ENCODE measurements around the gene GJA10. TPM values are rescaled to one million over a fixed set of nuclear protein-coding genes. Genes with fewer than 3 reads are reported as not detected.
"Not testable (repeated sequence)": the region's sequence is repeated elsewhere in the genome, so short reads cannot be mapped to it uniquely, and the experiment has no call there.

Gene GJA10
- polyA plus RNA-seq, 2 donors, result not detected

- WGBS, 2 donors, result 89 to 90% methylated on average over 44 of the region's 44 CpGs
- Histone ChIP-seq H3K4me1 (ENCODE audit: control insufficient read depth in 2 of 2, insufficient read depth in 2 of 2, low read length in 1 of 2) (no peaks in the 10 kb centered on the region), H3K36me3 (ENCODE audit: control insufficient read depth in 2 of 2, insufficient read depth in 2 of 2, low read length in 1 of 2) (no peaks in the 10 kb centered on the region)
Measured at GRCh38 chr6:89886378-89887120, 7.7 kb upstream of the GJA10 start.

GRCh38 chr6:89887452-89888137 lies 6.7 kb upstream of the GJA10 start:
- peaks cover 0 to 2% of the 10 kb centered on the region in 2 donors for H3K9me3 ChIP-seq (ENCODE audit: control insufficient read depth in 2 of 2, insufficient read depth in 1 of 2, low read depth in 1 of 2, low read length in 1 of 2)
- H3K4me3 ChIP-seq (ENCODE audit: low read depth in 1 of 2, low read length in 2 of 2), result no peak overlapping the region
- H3K36me3 ChIP-seq (ENCODE audit: control insufficient read depth in 2 of 2, insufficient read depth in 2 of 2, low read length in 1 of 2), result no peaks in the 10 kb centered on the region
- H3K27me3 ChIP-seq (ENCODE audit: control insufficient read depth in 1 of 2, insufficient read depth in 2 of 2, low read length in 2 of 2), result peaks cover 0 to 7% of the 10 kb centered on the region in 2 donors
- H3K27ac ChIP-seq (ENCODE audit: low read depth in 2 of 2, low read length in 1 of 2), result no peak overlapping the region
- H3K4me1 ChIP-seq (ENCODE audit: control insufficient read depth in 2 of 2, insufficient read depth in 2 of 2, low read length in 1 of 2), result no peaks in the 10 kb centered on the region
- WGBS, 2 donors, result 27 to 32% methylated on average over 39 to 43 of the region's 43 CpGs

More at GRCh38 chr6:89886378-89887120, 7.7 kb upstream of the GJA10 start:
- H3K9me3 ChIP-seq (ENCODE audit: control insufficient read depth in 2 of 2, insufficient read depth in 1 of 2, low read depth in 1 of 2, low read length in 1 of 2), result peaks cover 0 to 2% of the 10 kb centered on the region in 2 donors
- H3K27me3 ChIP-seq (ENCODE audit: control insufficient read depth in 1 of 2, insufficient read depth in 2 of 2, low read length in 2 of 2), result peaks cover 0 to 7% of the 10 kb centered on the region in 2 donors
- H3K4me3 ChIP-seq (ENCODE audit: low read depth in 1 of 2, low read length in 2 of 2), result no peak overlapping the region
- H3K27ac ChIP-seq (ENCODE audit: low read depth in 2 of 2, low read length in 1 of 2), result no peak overlapping the region

- H3K27me3 ChIP-seq (ENCODE audit: control insufficient read depth in 1 of 2, insufficient read depth in 2 of 2, low read length in 2 of 2), result peaks cover 0 to 7% of the 10 kb centered on the region in 2 donors
- H3K4me3 ChIP-seq (ENCODE audit: low read depth in 1 of 2, low read length in 2 of 2), result no peak overlapping the region
- WGBS, 2 donors, result 84 to 87% methylated on average over 6 to 7 of the region's 7 CpGs
- H3K4me1 ChIP-seq (ENCODE audit: control insufficient read depth in 2 of 2, insufficient read depth in 2 of 2, low read length in 1 of 2), result no peaks in the 10 kb centered on the region
- H3K36me3 ChIP-seq (ENCODE audit: control insufficient read depth in 2 of 2, insufficient read depth in 2 of 2, low read length in 1 of 2), result no peaks in the 10 kb centered on the region
- no peak overlapping the region for H3K27ac ChIP-seq (ENCODE audit: low read depth in 2 of 2, low read length in 1 of 2)
- peaks cover 0 to 2% of the 10 kb centered on the region in 2 donors for H3K9me3 ChIP-seq (ENCODE audit: control insufficient read depth in 2 of 2, insufficient read depth in 1 of 2, low read depth in 1 of 2, low read length in 1 of 2)
Measured at GRCh38 chr6:89888138-89888514, 6.1 kb upstream of the GJA10 start.

- H3K4me3 ChIP-seq (ENCODE audit: low read depth in 1 of 2, low read length in 2 of 2), result no peak overlapping the region
- 65 to 72% methylated on average over 3 of the region's 3 CpGs for WGBS, 2 donors
- H3K36me3 ChIP-seq (ENCODE audit: control insufficient read depth in 2 of 2, insufficient read depth in 2 of 2, low read length in 1 of 2), result no peaks in the 10 kb centered on the region
- H3K4me1 ChIP-seq (ENCODE audit: control insufficient read depth in 2 of 2, insufficient read depth in 2 of 2, low read length in 1 of 2), result no peaks in the 10 kb centered on the region
- peaks cover 0 to 2% of the 10 kb centered on the region in 2 donors for H3K9me3 ChIP-seq (ENCODE audit: control insufficient read depth in 2 of 2, insufficient read depth in 1 of 2, low read depth in 1 of 2, low read length in 1 of 2)
- H3K27me3 ChIP-seq (ENCODE audit: control insufficient read depth in 1 of 2, insufficient read depth in 2 of 2, low read length in 2 of 2), result peaks cover 0 to 7% of the 10 kb centered on the region in 2 donors
- H3K27ac ChIP-seq (ENCODE audit: low read depth in 2 of 2, low read length in 1 of 2), result no peak overlapping the region
Measured at GRCh38 chr6:89888871-89889270, 5.4 kb upstream of the GJA10 start.

GRCh38 chr6:89890845-89891528 lies 3.3 kb upstream of the GJA10 start:
- 7 to 18% methylated on average over 8 to 11 of the region's 11 CpGs for WGBS, 2 donors
- H3K9me3 ChIP-seq (ENCODE audit: control insufficient read depth in 2 of 2, insufficient read depth in 1 of 2, low read depth in 1 of 2, low read length in 1 of 2); H3K27me3 ChIP-seq (ENCODE audit: control insufficient read depth in 1 of 2, insufficient read depth in 2 of 2, low read length in 2 of 2); H3K27ac ChIP-seq (ENCODE audit: low read depth in 2 of 2, low read length in 1 of 2); H3K4me1 ChIP-seq (ENCODE audit: control insufficient read depth in 2 of 2, insufficient read depth in 2 of 2, low read length in 1 of 2); H3K36me3 ChIP-seq (ENCODE audit: control insufficient read depth in 2 of 2, insufficient read depth in 2 of 2, low read length in 1 of 2); H3K4me3 ChIP-seq (ENCODE audit: low read depth in 1 of 2, low read length in 2 of 2): not testable (repeated sequence)

GRCh38 chr6:89892577-89892976 lies 1.7 kb upstream of the GJA10 start:
- H3K9me3 ChIP-seq (ENCODE audit: control insufficient read depth in 2 of 2, insufficient read depth in 1 of 2, low read depth in 1 of 2, low read length in 1 of 2); H3K4me3 ChIP-seq (ENCODE audit: low read depth in 1 of 2, low read length in 2 of 2); H3K4me1 ChIP-seq (ENCODE audit: control insufficient read depth in 2 of 2, insufficient read depth in 2 of 2, low read length in 1 of 2); H3K27ac ChIP-seq (ENCODE audit: low read depth in 2 of 2, low read length in 1 of 2); H3K36me3 ChIP-seq (ENCODE audit: control insufficient read depth in 2 of 2, insufficient read depth in 2 of 2, low read length in 1 of 2); H3K27me3 ChIP-seq (ENCODE audit: control insufficient read depth in 1 of 2, insufficient read depth in 2 of 2, low read length in 2 of 2): not testable (repeated sequence)
- WGBS, 2 donors, result 82 to 86% methylated on average over 8 of the region's 8 CpGs

GRCh38 chr6:89895276-89895874 lies 1.1 kb downstream of the GJA10 start:
- Histone ChIP-seq H3K27ac (ENCODE audit: low read depth in 2 of 2, low read length in 1 of 2) (no peak overlapping the region), H3K36me3 (ENCODE audit: control insufficient read depth in 2 of 2, insufficient read depth in 2 of 2, low read length in 1 of 2) (no peaks in the 10 kb centered on the region), H3K4me1 (ENCODE audit: control insufficient read depth in 2 of 2, insufficient read depth in 2 of 2, low read length in 1 of 2) (no peaks in the 10 kb centered on the region), H3K9me3 (ENCODE audit: control insufficient read depth in 2 of 2, insufficient read depth in 1 of 2, low read depth in 1 of 2, low read length in 1 of 2) (no peaks in the 10 kb centered on the region), H3K4me3 (ENCODE audit: low read depth in 1 of 2, low read length in 2 of 2) (no peak overlapping the region), H3K27me3 (ENCODE audit: control insufficient read depth in 1 of 2, insufficient read depth in 2 of 2, low read length in 2 of 2) (no peaks in the 10 kb centered on the region)
- 37 to 42% methylated on average over 8 of the region's 8 CpGs for WGBS, 2 donors

- not testable (repeated sequence) for H3K36me3 ChIP-seq (ENCODE audit: control insufficient read depth in 2 of 2, insufficient read depth in 2 of 2, low read length in 1 of 2); H3K27me3 ChIP-seq (ENCODE audit: control insufficient read depth in 1 of 2, insufficient read depth in 2 of 2, low read length in 2 of 2); H3K4me3 ChIP-seq (ENCODE audit: low read depth in 1 of 2, low read length in 2 of 2); H3K9me3 ChIP-seq (ENCODE audit: control insufficient read depth in 2 of 2, insufficient read depth in 1 of 2, low read depth in 1 of 2, low read length in 1 of 2); H3K27ac ChIP-seq (ENCODE audit: low read depth in 2 of 2, low read length in 1 of 2); H3K4me1 ChIP-seq (ENCODE audit: control insufficient read depth in 2 of 2, insufficient read depth in 2 of 2, low read length in 1 of 2)
- WGBS, 2 donors, result 56% methylated on average over 10 of the region's 10 CpGs
Measured at GRCh38 chr6:89910001-89910901, 16.0 kb downstream of the GJA10 start.

GRCh38 chr6:89910902-89911240 lies 16.6 kb downstream of the GJA10 start:
- no peaks in the 10 kb centered on the region for H3K36me3 ChIP-seq (ENCODE audit: control insufficient read depth in 2 of 2, insufficient read depth in 2 of 2, low read length in 1 of 2)
- H3K27ac ChIP-seq (ENCODE audit: low read depth in 2 of 2, low read length in 1 of 2), result no peak overlapping the region
- no peaks in the 10 kb centered on the region for H3K27me3 ChIP-seq (ENCODE audit: control insufficient read depth in 1 of 2, insufficient read depth in 2 of 2, low read length in 2 of 2)
- H3K9me3 ChIP-seq (ENCODE audit: control insufficient read depth in 2 of 2, insufficient read depth in 1 of 2, low read depth in 1 of 2, low read length in 1 of 2), result no peaks in the 10 kb centered on the region
- no peak overlapping the region for H3K4me3 ChIP-seq (ENCODE audit: low read depth in 1 of 2, low read length in 2 of 2)
- 67 to 72% methylated on average over 1 of the region's 1 CpG for WGBS, 2 donors
- no peaks in the 10 kb centered on the region for H3K4me1 ChIP-seq (ENCODE audit: control insufficient read depth in 2 of 2, insufficient read depth in 2 of 2, low read length in 1 of 2)
